ENCODE measurements around the gene LPP. TPM values are rescaled to one million over a fixed set of nuclear protein-coding genes. Genes with fewer than 3 reads are reported as not detected.

LPP gene
- total and polyA plus RNA-seq, 2 of the 13 experiments (the other 11 are each of a cell fraction or from before 2014, with no cell fraction given) = 19.2 to 29.9 TPM

- peaks cover 50% of the 10 kb centered on the region for H3K4me1 ChIP-seq (ENCODE audit: insufficient read depth, low read length)
- POLR2A ChIA-PET = no interaction called here
- no peak for FAIRE-seq
These were observed 45.1 kb upstream of the LPP start for GRCh38 chr3:188108703-188109412.

More at GRCh38 chr3:188108703-188109412, 45.1 kb upstream of the LPP start:
- DNase-seq (ENCODE audit: low spot score) (no peak), ATAC-seq (no peak)
- Histone ChIP-seq H3K79me2 (ENCODE audit: insufficient read depth, low read length) (no peaks in the 10 kb centered on the region), H3K36me3 (replicated peaks in 1 of 2; ENCODE audit: control insufficient read depth in 1 of 2, insufficient read depth in 2 of 2, low read length in 2 of 2) (no peaks in the 10 kb centered on the region), H2AFZ (ENCODE audit: low read length) (no peak overlapping the region), H4K20me1 (ENCODE audit: insufficient read depth, low read length) (no peaks in the 10 kb centered on the region), H3K4me2 (ENCODE audit: low read depth, low read length) (no peak overlapping the region), H3K9me3 (ENCODE audit: low read length) (no peaks in the 10 kb centered on the region), H3K27ac (ENCODE audit: extremely low read length, insufficient read depth, low read length) (no peak overlapping the region), H3K4me3 (replicated peaks in 1 of 3; ENCODE audit: insufficient read depth in 1 of 3, low read depth in 2 of 3, low read length in 3 of 3) (no peak overlapping the region), H3K27me3 (ENCODE audit: control insufficient read depth in 1 of 2, insufficient read depth in 2 of 2, low read length in 2 of 2) (no peaks in the 10 kb centered on the region), H3K9ac (ENCODE audit: insufficient read depth, low read depth, low read length) (no peak overlapping the region)
- CTCF ChIA-PET (ENCODE audit: low intra/inter-chr PET ratio, low total read pairs) = no interaction called here
- WGBS (ENCODE audit: low lambda C conversion rate) = 94% methylated on average over 4 of the region's 4 CpGs
- in situ Hi-C loops (cut with HindIII; ENCODE audit: extremely low pct_ligation_motif_present, low pct_unique_long_range_greater_than_20kb) = no loop called here
- TF ChIP-seq NBN (conservative IDR thresholded peaks at IDR 0.05) = no peak
- TF ChIP-seq, protein P1, sequence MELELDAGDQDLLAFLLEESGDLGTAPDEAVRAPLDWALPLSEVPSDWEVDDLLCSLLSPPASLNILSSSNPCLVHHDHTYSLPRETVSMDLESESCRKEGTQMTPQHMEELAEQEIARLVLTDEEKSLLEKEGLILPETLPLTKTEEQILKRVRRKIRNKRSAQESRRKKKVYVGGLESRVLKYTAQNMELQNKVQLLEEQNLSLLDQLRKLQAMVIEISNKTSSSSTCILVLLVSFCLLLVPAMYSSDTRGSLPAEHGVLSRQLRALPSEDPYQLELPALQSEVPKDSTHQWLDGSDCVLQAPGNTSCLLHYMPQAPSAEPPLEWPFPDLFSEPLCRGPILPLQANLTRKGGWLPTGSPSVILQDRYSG (CRISPR knock-in tag; IDR thresholded peaks at IDR 0.05) = no peak
- TF ChIP-seq, protein P2, sequence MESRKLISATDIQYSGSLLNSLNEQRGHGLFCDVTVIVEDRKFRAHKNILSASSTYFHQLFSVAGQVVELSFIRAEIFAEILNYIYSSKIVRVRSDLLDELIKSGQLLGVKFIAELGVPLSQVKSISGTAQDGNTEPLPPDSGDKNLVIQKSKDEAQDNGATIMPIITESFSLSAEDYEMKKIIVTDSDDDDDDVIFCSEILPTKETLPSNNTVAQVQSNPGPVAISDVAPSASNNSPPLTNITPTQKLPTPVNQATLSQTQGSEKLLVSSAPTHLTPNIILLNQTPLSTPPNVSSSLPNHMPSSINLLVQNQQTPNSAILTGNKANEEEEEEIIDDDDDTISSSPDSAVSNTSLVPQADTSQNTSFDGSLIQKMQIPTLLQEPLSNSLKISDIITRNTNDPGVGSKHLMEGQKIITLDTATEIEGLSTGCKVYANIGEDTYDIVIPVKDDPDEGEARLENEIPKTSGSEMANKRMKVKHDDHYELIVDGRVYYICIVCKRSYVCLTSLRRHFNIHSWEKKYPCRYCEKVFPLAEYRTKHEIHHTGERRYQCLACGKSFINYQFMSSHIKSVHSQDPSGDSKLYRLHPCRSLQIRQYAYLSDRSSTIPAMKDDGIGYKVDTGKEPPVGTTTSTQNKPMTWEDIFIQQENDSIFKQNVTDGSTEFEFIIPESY (CRISPR knock-in tag; IDR thresholded peaks at IDR 0.05) = 0 out of 2 replicates have a peak, but pooled peaks have one; percentile 27
- intact Hi-C loops (cut with micrococcal nuclease; ENCODE audit: unreplicated experiment) = no loop called here
- BruUV-seq (replicated peaks) = no TSS peak
